Fibroblast of lung (primary cell): ENCODE measurements around the gene BANF1. TPM values are rescaled to one million over a fixed set of nuclear protein-coding genes. Genes with fewer than 3 reads are reported as not detected.

ENCODE experiments used
- DNase-seq, 2 donors: peaks; one replicate each; pipeline versions ENCODE4 v3.0.0 to v3.0.0-alpha.2; 2010; ENCODE audit warnings: low read depth in 2 of 2
- H2AFZ ChIP-seq: 2 replicates; pipeline ENCODE4 v1.5.1; 2012; ENCODE audit warnings: low read length, control low read depth, inconsistent platforms
- H3K27ac ChIP-seq: 2 replicates; pipeline ENCODE4 v1.5.1; 2011; ENCODE audit warnings: low read length, control low read depth; ENCODE audit not compliant: insufficient read depth
- H3K27me3 ChIP-seq: 2 replicates; pipeline ENCODE4 v1.5.1; 2011; ENCODE audit warnings: mild to moderate bottlenecking, low read length; ENCODE audit not compliant: control insufficient read depth, insufficient read depth
- H3K36me3 ChIP-seq: 2 replicates; pipeline ENCODE4 v1.5.1; 2011; ENCODE audit warnings: low read length; ENCODE audit not compliant: control insufficient read depth, insufficient read depth
- H3K4me1 ChIP-seq: 2 replicates; pipeline ENCODE4 v1.5.1; 2011; ENCODE audit warnings: low read length; ENCODE audit not compliant: control insufficient read depth, insufficient read depth; ENCODE audit errors: extremely low read depth
- H3K4me2 ChIP-seq: 2 replicates; pipeline ENCODE4 v1.5.1; 2011; ENCODE audit warnings: low read length, control low read depth; ENCODE audit not compliant: insufficient read depth; ENCODE audit errors: extremely low read depth
- H3K4me3 ChIP-seq, 4 experiments: fragments of 200-600 bp in 1 of 4; sonication (generic) in 1 of 4; replicated peaks in 1 of 4; 2 replicates each; pipeline ENCODE4 v1.5.1; 2011 to 2016; ENCODE audit warnings: low read length in 4 of 4, low read depth in 3 of 4, mild to moderate bottlenecking in 3 of 4, control low read depth in 2 of 4, inconsistent platforms in 1 of 4, mixed read lengths in 1 of 4; ENCODE audit not compliant: insufficient read depth in 1 of 4; ENCODE audit errors: control extremely low read depth in 1 of 4
- H3K79me2 ChIP-seq: 2 replicates; pipeline ENCODE4 v1.5.1; 2012; ENCODE audit warnings: mild to moderate bottlenecking, low read length, inconsistent platforms; ENCODE audit not compliant: control insufficient read depth, insufficient read depth
- H3K9ac ChIP-seq: 2 replicates; pipeline ENCODE4 v1.5.1; 2011; ENCODE audit warnings: mild to moderate bottlenecking, low read length, control low read depth; ENCODE audit not compliant: insufficient read depth
- H3K9me3 ChIP-seq: 2 replicates; pipeline ENCODE4 v1.5.1; 2012; ENCODE audit warnings: low read depth, low read length; ENCODE audit not compliant: control insufficient read depth, insufficient read depth
- H4K20me1 ChIP-seq: 2 replicates; pipeline ENCODE4 v1.5.1; 2011; ENCODE audit warnings: low read length; ENCODE audit not compliant: control insufficient read depth, insufficient read depth; ENCODE audit errors: extremely low read depth
- EZH2 ChIP-seq: IDR thresholded peaks from 2 replicates; pipeline ENCODE4 v1.5.1; 2012; ENCODE audit warnings: low read length, control low read depth, mild to moderate bottlenecking; ENCODE audit errors: missing control alignments
- polyA plus RNA-seq, 2 donors: library from polyadenylated mRNA; depleted of rRNA in 1 of 2; stranded (reverse) in 1 of 2; unstranded in 1 of 2; fragments of >200 nt; gene quantifications; 2 replicates each; pipeline ENCODE4 v1.2.1, GENCODE V29; 2011 to 2012; ENCODE audit warnings: missing spikeins in 1 of 2
- total RNA-seq: library from RNA; depleted of rRNA; stranded (reverse); fragments of >200 nt; gene quantifications from 2 replicates; pipeline ENCODE4 v1.2.1, GENCODE V29; 2014
- TF ChIP-seq, protein P1 (sequence below), 2 donors: IDR thresholded peaks in 1 of 2; conservative IDR thresholded peaks in 1 of 2; 1 replicate in 1 of 2; 2 replicates in 1 of 2; pipeline ENCODE4 v1.5.1; 2011 to 2012; ENCODE audit warnings: low read length in 2 of 2, control low read depth in 1 of 2, inconsistent platforms in 1 of 2, low read depth in 1 of 2, mild to moderate bottlenecking in 1 of 2

Gene BANF1
- total and polyA plus RNA-seq, 2 donors (not counting 1 experiment from before 2014, with no cell fraction given): 19.0 to 156 TPM

DNA sequence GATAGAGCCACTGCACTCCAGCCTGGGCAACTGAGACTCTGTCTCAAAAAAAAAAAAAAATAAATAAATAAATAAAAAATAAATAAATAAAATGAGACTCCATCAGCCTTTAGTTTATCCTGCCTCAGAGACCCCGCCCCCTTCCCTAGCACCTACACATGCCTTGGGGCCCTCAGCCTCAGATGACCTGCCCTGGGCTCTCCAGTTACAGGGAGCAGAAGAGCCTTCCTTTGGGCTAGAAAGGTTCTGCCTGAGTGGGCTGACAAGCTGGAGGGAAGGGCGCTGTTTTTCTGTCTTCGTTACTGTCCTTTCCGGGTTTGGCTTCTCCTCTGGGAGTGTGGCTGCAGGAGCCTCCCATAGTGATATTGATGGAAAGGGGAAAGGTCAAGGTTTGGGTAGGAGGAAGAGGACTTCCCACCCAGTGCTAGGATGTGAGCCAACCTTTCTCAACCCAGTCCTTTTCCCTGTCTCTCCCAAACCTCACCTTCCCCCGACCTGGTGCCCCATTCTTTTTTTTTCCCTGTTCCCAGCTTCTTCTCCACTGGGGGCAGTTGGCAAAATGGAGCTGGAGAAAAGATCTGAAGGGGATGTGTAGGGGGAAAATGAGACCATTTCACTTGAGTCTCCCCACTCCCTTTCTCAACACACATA lies 48.4 kb downstream of the BANF1 start:
- Histone ChIP-seq H3K4me1 (peaks cover 4% of the 10 kb centered on the region), H3K36me3 (peaks cover 6% of the 10 kb centered on the region)

DNA sequence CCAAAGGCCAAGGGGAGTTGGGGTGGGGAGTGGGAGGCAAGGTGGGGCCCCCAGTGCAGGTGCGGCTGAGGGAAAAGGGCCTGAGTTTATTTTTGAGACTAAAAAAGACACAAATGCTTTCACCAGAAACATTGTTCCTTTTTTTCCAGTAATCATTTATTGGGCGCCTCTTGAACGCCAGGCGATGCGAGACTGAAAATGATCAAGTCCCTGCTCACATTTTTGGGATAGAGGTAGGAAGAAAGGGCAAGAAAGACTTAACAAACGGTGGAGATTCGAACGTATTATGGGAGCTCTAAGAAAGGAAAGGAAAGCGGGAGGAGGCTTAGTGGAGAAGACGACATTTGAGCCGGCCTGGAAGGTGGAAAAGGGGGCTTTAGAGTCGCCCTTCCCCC lies 49.1 kb downstream of the BANF1 start:
- H3K27me3 ChIP-seq: peaks cover 9% of the 10 kb centered on the region
- DNase-seq: no peak
- peak overlapping the region; percentile 98 for H3K9ac ChIP-seq
- peak overlapping the region; percentile 71 for H3K4me2 ChIP-seq
- H3K4me3 ChIP-seq: peak overlapping the region; percentile 63 to 98 (median 76)
- peak overlapping the region; percentile 70 for H2AFZ ChIP-seq
- H3K27ac ChIP-seq: peak overlapping the region; percentile 94
- peaks cover 6% of the 10 kb centered on the region for H3K36me3 ChIP-seq
- peaks cover 29% of the 10 kb centered on the region for H3K79me2 ChIP-seq
- H4K20me1 ChIP-seq: no peaks in the 10 kb centered on the region
- TF ChIP-seq EZH2: no peak
- TF ChIP-seq, protein P1, sequence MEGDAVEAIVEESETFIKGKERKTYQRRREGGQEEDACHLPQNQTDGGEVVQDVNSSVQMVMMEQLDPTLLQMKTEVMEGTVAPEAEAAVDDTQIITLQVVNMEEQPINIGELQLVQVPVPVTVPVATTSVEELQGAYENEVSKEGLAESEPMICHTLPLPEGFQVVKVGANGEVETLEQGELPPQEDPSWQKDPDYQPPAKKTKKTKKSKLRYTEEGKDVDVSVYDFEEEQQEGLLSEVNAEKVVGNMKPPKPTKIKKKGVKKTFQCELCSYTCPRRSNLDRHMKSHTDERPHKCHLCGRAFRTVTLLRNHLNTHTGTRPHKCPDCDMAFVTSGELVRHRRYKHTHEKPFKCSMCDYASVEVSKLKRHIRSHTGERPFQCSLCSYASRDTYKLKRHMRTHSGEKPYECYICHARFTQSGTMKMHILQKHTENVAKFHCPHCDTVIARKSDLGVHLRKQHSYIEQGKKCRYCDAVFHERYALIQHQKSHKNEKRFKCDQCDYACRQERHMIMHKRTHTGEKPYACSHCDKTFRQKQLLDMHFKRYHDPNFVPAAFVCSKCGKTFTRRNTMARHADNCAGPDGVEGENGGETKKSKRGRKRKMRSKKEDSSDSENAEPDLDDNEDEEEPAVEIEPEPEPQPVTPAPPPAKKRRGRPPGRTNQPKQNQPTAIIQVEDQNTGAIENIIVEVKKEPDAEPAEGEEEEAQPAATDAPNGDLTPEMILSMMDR (conservative IDR thresholded peaks at IDR 0.05 in 1 of 2, IDR thresholded peaks at IDR 0.05 in 1 of 2; ENCODE audit: low read depth in 1 of 2, low read length in 2 of 2): no peak
- no peaks in the 10 kb centered on the region for H3K9me3 ChIP-seq
- peaks cover 4% of the 10 kb centered on the region for H3K4me1 ChIP-seq

More for the DNA sequence above, 48.4 kb downstream of the BANF1 start:
- Histone ChIP-seq H3K4me3 (no peak overlapping the region), H2AFZ (peak overlapping the region; percentile 57), H3K27me3 (peaks cover 12% of the 10 kb centered on the region), H3K27ac (peak overlapping the region; percentile 94), H3K9ac (no peak overlapping the region), H4K20me1 (no peaks in the 10 kb centered on the region), H3K79me2 (peaks cover 28% of the 10 kb centered on the region), H3K4me2 (no peak overlapping the region), H3K9me3 (no peaks in the 10 kb centered on the region)
- no peak for DNase-seq
- no peak for TF ChIP-seq EZH2
- TF ChIP-seq, protein P1 (conservative IDR thresholded peaks at IDR 0.05 in 1 of 2, IDR thresholded peaks at IDR 0.05 in 1 of 2; ENCODE audit: low read depth in 1 of 2, low read length in 2 of 2): no peak

DNA sequence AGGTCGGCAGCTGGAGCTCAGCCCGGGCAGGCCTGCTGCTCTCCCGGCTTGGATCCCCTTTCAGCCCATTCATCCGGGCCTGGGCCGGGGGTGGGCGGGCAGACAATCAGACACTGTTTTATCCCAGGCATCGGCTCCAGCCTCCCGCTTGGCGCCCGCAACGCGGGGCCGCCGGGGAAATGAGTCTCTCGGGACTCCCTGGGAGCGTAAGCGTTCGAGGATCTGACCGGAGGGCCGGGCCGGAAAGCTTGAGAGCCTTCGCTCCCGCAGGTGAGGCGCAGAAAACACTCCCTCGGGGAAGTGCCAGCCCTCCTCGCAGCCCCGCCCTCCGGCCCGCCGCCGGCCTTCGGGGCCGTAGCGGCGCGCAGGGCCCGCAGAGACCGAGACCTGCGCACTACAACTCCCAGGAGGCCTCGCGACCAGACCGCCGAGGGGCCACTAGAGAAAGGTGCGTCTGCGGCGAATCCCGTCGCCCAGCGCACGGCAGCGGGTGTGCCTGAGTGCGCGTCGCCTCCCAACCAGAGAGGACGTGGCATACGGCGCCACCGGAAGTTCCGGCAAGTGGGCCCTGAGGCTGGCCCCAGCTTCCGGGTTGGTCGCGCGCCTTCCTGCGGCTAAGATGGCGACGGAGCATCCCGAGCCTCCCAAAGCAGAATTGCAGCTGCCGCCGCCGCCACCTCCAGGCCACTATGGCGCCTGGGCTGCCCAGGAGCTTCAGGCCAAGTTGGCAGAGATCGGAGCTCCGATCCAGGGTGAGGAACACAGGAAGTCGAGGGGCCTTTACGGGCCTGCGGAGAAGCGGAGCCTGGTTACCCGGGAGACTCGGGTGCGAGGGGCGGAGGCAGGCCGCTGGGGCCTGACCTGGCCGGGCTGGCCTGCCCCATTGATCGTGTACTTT lies 49.7 kb downstream of the BANF1 start, which contains the start of gene SF3B2:
TSS of gene SF3B2 (plus strand) at position 599 of the 898 bp plus-strand sequence. CDS start at position 620, 21 bp downstream.
- Histone ChIP-seq H3K4me2 (peak within 1 kb of the TSS; percentile 72), H3K27ac (peak within 1 kb of the TSS; percentile 94), H3K9me3 (no peaks in the 10 kb centered on the region), H3K27me3 (peaks cover 3% of the 10 kb centered on the region), H3K4me3 (peak within 1 kb of the TSS; percentile 71 to 98 (median 89)), H2AFZ (peak within 1 kb of the TSS; percentile 87), H3K36me3 (peaks cover 7% of the 10 kb centered on the region), H3K79me2 (peaks cover 29% of the 10 kb centered on the region), H4K20me1 (no peaks in the 10 kb centered on the region), H3K9ac (peak within 1 kb of the TSS; percentile 98), H3K4me1 (peaks cover 4% of the 10 kb centered on the region)
- no peak for TF ChIP-seq EZH2
- TF ChIP-seq, protein P1 (conservative IDR thresholded peaks at IDR 0.05 in 1 of 2, IDR thresholded peaks at IDR 0.05 in 1 of 2; ENCODE audit: low read depth in 1 of 2, low read length in 2 of 2): no peak
- peak; percentile 98 to 99 for DNase-seq
